HG02885 (cell line): ENCODE measurements around the gene EYA4.

Experiments used
- ATAC-seq: cut with Tn5 transposase; IDR thresholded peaks from one replicate; pipeline ENCODE4 v1.9.1; 2021; ENCODE audit warnings: mild to moderate bottlenecking; ENCODE audit not compliant: unreplicated experiment, poor library complexity

EYA4 gene

GRCh38 chr6:133241086-133241900 lies at the start of gene EYA4:
TSS of gene EYA4 (plus strand) at chr6:133241357. CDS start at chr6:133274781, 33,424 bp downstream.
- ATAC-seq: no peak

DNA sequence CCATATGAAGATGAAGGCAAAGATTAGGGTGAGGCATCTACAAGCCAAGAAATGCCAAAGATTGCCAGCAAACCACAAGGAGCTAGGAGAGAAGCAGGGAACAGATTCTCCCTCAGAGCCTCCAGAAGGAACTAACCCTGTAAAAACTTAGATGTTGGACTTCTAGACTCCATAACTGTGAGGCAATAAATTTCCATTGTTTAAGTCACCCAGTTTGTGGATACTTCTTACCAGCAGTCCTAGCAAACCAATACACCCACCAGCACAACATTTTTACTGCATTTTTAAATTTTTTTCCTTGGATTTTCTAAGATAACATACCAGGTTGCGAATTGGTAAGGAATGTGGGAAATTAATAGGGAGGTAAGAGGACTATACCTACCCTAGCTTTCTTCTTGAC lies 47.8 kb upstream of the EYA4 start:
- ATAC-seq: no peak

- ATAC-seq: no peak
These were observed 42.4 kb upstream of the EYA4 start for GRCh38 chr6:133198725-133199124.

DNA sequence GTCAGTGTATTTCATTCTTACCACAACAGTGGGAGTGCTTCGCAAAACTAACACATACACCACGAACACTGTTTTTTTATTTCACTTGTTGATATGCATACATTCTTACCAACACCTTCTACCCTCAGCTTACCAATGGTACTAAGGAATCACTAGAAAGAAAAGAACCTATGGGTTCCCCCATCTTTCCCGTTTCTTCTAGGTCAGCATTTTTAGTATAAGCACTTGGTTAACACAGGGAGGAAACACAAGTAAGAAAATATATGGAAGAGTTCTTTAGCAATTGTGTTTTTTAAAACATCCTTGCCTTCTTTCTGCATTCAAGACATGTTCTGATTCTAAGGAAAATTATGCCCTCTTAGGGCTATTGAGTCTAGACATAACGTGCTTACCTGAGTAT lies 39.9 kb upstream of the EYA4 start:
- ATAC-seq: no peak

- no peak for ATAC-seq
These were observed 38.4 kb upstream of the EYA4 start for GRCh38 chr6:133202610-133203343.

GRCh38 chr6:133203344-133203697 lies 37.8 kb upstream of the EYA4 start:
- no peak for ATAC-seq

- ATAC-seq: no peak
These were observed 35.9 kb upstream of the EYA4 start for GRCh38 chr6:133205304-133205703.

- ATAC-seq: no peak
These were observed 34.2 kb upstream of the EYA4 start for GRCh38 chr6:133206942-133207341.

DNA sequence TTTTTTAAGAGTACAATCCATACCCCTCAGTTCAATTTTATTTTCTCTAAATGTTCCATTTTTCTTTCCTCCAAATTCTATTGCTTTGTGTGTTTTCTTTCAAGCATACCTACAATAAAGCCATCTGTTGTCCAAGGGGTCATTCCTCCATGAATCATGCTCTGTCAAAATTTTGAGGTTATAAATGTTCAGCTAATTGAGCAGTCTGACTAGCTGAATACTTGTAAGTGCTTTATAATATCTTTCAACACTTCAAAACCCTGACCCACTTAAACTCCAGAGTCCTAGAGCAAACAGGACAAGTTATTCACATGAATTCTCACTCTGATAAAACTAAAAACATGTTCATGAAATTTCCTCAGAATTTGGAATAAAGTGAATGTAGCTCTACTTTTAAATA lies 33.4 kb upstream of the EYA4 start:
- ATAC-seq: no peak

- no peak for ATAC-seq
These were observed 32.9 kb upstream of the EYA4 start for GRCh38 chr6:133208183-133208755.

GRCh38 chr6:133214267-133214666 lies 26.9 kb upstream of the EYA4 start:
- no peak for ATAC-seq

DNA sequence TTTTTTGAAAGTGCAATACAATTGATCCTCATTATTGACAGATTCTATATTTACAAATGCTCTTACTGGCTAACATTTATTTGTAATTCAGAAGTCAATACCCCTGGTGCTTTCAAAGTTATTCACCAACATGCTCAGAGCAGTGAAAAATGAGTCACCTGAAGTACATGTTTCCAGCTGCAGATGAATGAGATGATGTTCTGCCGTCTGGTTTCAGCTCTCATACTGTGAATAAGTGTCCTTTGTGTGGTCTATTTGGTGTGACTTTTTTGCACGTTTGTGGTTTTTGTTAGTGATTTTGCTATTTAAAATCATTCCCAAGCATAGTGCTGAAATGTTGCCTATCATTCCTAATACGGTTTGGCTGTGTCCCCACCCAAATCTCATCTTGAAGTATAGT lies 22.3 kb upstream of the EYA4 start:
- ATAC-seq: no peak

DNA sequence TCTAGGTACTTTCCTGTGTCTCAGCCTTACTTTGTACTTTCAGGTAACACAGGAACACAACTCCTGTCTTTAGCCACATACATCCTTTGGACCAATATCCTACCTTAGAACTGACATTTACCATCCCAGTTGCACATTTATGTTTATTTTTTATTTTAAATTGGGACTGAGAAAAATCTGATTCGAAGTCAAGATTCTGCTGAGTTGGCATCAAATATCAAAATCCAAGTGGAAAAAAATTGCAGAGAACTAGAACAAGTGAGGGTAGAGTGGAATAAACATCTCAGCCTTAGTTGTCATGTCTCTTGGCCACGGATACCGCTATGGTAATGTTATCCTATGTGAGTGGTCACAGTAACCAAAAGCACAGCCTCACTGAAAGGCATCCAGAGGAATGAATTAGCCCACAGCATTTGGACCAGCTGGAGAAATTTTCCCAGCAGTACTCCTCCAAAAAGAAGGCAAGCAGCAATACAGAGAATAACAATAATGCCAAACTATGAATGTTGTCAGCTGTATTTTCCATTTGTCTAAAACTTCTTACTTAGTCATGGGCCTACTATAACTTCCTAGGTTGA lies 17.6 kb upstream of the EYA4 start:
- ATAC-seq: no peak

DNA sequence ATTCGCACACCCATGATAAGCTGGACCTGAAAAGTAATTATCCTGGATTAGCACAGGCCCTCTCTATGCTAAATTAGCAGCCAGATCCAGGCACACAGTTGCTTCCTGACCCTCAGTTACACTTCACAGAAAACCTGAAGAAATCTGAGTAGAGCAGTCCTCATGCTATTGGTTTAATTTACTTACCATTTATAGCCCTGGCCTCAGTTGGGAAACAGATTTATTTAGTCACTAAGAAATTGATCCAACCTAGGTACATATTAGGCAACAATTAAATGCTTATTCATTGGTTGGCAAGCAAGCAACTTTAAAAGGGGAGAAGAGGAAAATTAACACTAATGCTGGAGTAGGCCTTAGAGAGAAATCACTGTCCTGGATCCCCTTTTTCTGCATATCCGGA lies 15.6 kb upstream of the EYA4 start:
- no peak for ATAC-seq

- ATAC-seq: no peak
These were observed 13.8 kb upstream of the EYA4 start for GRCh38 chr6:133227344-133227743.

DNA sequence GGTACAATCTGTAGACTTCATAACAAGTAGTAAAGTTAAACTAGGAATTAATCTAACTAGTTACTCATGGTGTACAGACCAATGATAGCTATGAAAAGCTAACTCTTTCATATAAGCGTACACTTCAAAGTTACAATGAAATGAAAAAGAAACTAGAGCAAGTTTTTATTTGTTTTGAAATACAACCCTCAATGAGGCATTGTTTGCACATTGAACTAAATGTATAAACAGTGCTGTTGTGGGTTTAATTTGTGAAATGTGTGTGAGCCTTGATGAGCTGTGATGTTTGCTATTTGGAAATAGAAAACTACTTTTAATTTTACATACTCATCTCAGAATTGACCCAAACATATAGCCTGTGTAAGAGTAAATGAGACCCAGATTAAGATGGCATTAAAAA lies 11.1 kb upstream of the EYA4 start:
- ATAC-seq: no peak

DNA sequence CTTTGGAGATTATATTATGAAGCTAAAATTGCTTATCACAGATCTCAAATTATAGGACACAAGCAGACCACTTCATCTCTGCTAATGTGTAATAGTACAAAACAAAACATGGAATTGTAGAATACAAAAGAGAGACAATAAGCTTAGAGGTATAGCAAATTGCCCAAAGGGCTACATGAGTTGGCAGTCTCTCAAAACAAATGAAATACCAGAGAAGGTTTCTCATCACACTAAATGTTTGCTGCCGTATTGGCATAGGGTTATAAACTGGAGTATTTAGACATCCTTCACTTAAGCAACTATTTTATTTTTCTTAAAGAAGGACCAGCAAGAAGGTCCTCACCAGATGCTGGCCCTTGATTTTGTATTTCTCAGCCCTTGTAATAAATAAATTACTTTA lies 5.9 kb upstream of the EYA4 start:
- no peak for ATAC-seq

- ATAC-seq: no peak
These were observed 4.2 kb upstream of the EYA4 start for GRCh38 chr6:133236932-133237331.

- no peak for ATAC-seq
These were observed 559 bp upstream of the EYA4 start for GRCh38 chr6:133240511-133241085.

DNA sequence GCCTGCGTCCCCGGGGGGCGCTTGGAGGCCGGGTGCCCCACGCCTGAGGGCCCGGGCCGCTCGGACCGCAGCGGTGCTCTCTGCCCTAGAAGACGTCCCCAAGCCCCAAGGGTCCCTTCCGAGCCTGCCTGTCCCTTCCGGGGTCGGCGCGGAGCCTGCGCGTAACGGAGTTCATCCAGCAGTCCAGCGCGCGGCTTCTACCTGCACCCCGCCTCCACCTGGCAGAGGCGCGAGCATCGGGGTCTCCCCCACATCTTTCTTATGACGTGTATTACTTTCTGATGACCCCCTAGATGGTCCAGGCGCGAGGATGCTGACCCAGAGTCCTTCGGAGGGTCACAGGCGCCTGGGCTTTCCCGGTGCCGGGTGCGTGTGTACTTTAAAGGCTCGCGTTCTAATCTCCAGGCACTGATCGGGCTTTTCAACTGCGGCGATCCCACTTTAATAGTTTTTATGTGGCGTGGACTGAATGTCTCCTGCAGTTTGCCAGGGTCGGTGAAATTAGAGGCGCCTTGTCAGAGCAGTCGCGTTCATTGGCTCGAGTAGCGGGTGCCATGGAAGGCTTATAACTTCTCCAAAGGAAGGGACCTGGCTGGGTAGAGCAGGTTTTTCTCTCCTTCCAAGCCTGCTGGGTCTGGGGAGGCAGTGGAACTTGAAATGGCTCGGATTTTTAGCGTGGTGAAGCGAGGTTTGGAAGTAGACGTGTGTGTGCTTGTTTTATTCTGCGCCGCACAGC lies 912 bp downstream of the EYA4 start:
- ATAC-seq: no peak
